NCI-H510A (cell line): ENCODE results near the gene EFNB2.

Source experiments
- DNase-seq: peaks from one replicate; lab custom pipeline; 2025; lab: John Stamatoyannopoulos, UW

The EFNB2 gene

DNA sequence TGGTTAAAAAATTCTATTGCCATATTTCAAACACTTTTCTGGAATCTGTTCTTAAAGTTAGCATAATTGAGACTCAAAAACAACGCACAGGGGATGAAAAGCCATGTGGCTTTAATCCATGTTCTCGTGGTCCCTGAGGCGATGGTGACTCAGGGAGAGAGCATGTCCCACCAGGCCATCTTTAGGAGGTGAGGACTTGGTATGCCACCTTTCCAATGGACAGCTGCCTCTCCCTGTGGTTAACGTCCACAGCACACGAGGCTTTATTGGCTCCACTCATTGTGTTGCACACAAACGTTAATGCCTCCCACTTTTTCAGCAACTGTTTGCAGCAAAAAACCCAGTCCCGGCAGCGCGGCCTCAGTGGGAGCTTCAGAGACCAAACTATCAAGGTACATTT is 51.4 kb downstream of the EFNB2 start:
- DNase-seq: no peak

DNA sequence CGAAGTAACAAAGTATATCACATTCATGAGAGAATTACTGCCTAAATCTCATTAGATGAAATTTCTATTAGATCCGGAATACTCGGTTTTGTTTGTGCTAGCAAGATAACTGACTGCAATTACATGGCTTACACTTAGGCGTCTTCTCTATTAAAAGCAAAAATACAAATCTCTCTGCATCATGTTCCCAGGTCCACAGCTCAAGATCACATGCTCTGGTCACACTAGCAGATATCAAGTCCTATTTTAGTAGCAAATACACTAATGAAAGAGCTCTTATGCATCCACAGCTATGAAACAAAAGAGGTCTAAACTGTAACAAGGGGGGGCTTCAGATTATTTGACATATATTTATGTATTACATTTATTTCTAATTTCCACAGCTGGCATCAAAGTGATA is 53.5 kb downstream of the EFNB2 start:
- no peak for DNase-seq

DNA sequence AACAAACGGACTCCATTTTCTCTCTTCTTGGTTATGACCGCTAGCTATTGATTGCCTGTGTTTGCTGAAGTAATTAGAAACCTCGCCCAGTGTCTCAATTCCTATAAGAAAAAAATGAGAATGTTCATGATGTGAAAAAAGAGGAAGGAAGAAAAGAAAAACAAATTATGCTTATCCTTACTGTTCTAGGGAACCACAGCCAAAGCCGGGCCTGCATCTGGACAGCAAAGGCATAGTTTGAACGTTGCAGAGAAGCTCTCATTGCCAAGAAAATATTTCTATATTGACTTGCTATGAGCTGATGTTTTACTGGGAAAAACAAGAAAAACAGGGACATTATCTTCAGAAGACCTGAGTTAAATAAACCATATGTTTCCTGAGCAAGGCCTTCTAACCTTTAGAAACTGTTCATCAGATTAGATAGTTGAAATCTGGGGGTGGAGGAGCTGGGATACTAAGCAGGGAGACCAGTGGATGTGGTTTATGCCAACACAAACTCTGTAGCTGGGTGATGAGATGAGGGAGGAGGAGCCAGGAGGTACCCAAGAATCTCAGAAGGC is 55.0 kb downstream of the EFNB2 start:
- no peak for DNase-seq

DNA sequence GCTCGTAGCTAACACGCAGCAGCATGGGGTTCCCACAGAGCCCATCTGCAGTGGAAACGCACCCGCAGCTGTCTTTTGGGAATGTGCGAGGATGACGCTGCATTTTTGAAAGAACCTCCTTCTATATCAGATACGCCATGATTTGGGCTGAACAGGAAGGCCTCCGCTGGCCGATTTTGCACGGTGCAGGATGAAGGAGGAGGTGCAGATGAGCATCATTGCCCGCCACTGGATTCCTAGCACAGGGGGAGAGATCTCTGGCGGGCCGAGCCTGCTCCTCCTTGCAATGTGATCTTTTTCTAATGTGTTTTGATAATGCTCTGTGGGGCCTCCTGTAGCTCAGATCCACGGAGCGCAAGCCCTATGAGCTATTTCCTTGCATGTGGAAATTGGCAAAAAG is 55.5 kb downstream of the EFNB2 start:
- no peak for DNase-seq

DNA sequence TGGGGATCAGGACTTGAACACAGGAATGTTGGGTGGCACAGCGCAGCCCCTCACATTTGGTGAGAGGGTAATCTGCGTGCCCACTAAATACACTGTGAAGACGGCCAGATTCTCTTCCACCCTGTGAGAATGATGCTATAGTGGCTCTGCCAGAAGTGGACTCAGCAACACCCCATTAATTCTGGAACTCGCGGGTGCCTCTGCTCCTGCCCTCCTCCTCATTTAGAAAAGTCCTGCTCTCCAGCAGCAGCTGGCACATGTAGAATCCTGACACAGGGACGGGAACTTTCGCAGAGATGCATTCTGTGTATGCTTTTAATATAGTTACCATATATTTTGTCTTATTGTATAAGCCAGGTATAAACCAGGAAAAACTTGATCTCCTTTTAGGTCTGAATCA is 57.3 kb downstream of the EFNB2 start:
- DNase-seq: no peak

DNA sequence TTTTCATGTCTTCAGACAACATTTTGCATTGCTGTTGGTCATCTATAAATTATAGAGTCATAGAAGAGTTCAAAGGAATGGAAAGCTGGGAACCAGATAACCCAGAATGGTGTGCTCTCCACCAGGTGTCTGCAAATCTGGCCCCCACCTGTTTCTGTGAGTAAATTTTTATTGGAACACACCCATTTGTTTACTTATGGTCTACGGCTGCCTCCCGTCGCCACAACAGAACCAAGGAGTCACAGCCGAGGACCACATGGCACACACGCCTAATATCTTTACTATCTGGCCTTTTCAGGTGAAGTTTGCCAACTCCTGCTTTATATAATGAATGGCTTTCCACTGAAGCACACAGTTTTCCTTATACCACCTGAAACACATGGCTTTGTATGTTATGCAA is 58.2 kb downstream of the EFNB2 start:
- no peak for DNase-seq

DNA sequence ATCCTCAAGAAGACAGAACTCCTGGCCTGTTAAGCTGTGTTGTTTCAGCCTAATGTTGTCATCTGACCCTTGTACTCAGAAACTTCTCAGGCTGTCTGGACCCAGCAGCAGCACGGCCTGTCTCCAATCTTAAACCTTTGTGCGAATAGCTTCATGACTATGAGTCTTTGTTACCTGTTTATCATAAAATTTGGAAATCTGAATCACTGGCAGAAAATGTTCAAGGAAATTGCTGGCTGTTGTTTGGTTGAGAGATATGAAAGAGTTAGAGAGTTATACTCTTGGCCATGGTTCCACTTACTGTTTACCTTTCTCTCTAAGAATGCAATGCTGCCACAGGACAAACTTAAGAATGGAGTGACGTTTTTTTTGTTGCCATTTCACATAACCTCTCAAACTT is 59.6 kb downstream of the EFNB2 start:
- DNase-seq: no peak

DNA sequence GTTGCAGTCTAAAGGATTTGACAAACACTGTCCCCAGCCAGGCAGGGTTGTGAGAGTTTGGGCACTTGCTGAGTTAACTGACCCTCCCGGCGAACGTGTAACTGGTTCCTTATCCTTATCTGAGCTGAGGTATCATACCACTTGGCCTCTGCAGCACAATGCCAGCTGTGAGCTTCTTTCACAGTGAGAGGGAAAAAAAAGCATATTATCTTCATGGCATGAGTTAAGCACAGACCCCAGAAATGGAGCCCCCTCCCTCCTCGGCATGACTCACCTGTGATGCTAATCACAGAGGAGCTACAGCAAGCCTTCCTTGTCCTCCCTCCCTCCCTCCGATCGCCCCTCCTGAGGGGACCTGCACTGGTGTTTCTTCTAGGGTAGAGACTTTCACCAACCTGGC is 60.5 kb downstream of the EFNB2 start:
- DNase-seq: no peak

DNA sequence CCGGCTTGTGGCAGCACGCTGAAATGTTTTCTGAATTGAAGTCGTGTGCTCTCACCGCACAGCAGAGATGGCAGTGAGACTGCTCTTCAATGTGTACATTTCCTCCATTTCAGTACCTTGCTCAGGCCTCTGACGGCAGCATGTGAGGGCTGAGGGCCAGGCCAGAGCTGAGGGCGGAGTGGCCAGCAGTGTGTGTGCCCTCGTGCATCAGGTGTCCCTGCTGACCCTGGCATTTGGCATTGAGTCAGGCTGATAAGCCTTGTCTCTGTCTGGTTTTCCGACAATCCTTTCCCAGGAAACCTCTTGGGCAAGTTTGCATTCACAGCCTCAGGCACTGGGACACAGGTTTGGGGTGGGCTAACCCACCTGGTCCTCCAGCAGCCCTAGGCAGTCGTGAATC is 62.3 kb downstream of the EFNB2 start:
- no peak for DNase-seq

DNA sequence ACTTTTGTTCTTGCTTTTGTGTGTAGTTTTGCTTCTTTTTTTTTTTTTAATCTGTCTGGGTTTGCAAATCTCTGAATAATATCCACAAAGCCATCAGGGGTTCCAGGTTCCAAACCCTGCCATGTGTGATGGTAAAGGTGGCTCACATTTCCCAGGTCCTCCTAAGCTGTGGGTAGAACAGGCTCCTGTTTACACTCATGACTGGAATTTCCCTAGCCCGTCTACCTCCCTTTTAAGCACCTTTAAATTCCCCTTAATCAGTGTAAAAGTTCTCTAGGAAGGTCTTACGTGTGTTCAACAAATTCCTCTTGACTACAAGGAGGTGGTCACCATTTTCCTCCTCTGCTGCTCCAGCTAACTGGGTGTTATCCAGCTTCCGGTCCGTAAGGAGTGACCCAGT is 62.8 kb downstream of the EFNB2 start:
- DNase-seq: no peak

DNA sequence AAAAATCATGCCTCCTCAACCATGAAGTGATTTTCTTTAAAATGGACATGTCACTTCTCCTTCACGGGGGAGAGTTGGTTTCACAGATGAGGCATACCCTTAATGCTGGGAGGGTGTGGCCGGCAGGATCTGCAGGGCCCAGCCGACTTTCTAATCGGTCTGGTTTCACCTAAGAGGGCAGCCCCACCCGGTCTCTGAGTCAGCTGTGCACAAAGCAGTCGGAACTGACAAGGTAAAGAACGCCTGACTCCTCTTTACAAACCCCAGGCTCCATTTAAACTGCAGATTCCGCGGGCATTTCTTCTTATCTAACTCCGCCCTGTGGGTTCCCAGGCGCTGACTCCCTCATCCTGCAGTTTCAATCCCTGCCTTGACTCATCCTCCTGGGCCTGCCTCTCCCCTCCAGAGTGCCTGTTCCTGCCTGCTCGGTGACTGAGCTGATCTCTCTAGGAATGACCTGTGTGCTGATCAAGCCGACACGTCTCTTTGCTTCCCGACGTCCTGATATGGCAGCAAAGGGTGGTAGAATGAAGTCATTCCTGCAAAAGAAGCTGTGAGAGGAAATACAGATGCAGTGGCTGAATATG is 63.4 kb downstream of the EFNB2 start:
- no peak for DNase-seq

DNA sequence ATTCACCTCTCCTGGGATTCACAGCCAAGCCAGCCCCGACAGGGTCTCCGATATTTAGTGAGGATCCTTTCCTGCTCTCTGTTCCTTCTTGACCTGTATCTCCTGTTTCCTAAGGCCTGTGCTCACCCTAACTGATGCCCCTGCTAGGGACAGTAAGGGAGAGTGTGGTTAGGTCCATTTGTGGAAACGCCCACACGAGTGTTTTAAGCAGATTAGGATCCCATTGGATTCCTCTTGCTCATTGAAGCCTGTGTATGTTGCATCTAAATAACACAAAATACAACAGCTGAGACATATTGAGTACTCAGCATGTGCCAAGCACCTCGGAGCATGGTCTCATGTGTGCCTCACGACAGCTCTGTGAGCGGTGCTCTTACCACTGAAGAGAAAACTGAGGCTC is 64.9 kb downstream of the EFNB2 start:
- DNase-seq: no peak

DNA sequence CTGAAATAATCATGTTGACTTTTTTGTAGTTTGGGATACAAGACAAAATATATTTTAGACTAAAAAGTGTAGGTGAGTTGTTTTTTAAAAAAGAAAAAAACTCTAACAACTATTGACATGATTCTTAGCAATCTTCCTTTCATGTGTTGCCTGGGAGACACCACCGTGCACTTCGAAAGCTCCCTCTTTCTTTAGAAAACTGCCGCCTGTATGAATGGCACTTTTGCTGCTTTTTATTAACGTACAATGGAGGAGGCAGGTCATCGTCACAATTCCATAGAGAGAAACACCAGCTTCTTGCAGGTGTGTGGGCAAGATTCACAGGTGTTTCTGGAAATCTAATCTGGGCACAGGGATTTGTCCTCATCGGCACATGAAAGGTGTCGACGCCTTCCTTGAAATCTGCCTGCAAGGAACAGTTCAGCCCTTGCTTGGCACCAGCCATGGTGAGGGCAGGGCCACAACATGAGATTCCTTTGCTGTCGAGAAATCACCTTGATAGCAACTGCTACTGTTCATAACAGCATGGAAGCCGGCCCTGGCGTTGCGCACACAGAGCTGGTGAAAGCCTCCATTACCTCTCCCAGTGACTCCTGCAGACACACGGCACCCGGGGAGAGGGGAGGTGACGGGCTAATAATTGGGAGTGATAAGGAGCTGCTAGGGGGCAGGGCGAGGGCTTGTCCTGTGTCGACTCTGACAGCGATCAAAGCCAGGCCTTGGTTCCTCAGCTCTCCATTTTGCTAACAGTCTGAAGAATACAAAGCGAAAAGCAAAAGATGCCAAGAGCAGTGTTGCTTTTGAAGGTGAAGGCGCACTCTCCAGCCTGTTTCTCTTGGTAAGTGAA is 66.5 kb downstream of the EFNB2 start:
- DNase-seq: no peak

DNA sequence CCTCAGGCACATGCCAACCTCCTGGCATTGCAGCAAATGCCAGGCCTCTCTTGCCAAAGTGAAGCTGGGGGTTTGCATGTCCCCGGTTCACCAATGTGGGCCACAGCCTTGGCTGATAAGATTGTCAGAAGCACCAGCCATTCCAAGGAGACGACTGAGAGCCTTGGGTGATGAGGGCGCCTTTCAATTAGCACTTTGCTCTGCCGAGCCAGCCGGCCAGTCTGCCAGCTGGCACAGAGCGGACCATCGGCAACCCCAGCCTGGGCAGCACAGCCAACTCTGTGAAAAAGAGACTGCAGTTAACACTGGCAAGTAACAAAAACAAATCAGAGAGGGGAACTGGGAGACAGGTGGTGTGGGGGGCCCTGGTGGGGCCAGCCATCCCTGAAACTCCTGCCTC is 67.3 kb downstream of the EFNB2 start:
- no peak for DNase-seq

DNA sequence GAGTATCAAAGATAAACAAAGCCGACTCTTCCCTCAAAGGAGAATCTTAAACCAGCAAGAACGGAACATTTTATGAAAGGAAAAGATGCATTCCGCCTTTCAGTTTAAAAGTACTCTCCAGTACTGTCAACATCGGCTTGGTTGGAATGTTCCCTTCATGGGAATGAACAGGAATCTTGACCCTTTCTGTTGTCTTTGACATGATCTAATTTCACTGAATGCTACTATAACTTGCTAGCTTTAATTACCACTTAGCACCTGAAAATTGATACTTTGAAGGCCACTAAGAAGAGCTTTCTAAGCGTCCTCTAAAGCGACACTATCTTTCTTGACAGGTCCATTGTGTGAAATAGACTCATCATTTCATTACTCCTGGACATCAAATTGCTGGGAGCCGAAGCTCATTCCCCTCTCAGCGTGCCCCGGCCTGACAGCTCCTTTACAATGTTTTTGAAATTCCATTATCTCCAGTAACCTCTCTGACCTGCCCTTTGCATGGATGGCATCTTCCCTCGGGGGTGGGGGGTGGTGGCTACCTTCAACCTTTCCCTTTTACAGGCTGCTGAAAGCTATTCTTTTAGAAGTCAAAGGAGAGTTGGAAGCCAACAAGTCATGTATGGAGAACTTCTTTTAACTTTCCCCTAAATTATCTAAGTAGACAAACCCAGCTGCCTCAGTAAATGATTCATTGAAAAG is 67.9 kb downstream of the EFNB2 start:
- DNase-seq: no peak

DNA sequence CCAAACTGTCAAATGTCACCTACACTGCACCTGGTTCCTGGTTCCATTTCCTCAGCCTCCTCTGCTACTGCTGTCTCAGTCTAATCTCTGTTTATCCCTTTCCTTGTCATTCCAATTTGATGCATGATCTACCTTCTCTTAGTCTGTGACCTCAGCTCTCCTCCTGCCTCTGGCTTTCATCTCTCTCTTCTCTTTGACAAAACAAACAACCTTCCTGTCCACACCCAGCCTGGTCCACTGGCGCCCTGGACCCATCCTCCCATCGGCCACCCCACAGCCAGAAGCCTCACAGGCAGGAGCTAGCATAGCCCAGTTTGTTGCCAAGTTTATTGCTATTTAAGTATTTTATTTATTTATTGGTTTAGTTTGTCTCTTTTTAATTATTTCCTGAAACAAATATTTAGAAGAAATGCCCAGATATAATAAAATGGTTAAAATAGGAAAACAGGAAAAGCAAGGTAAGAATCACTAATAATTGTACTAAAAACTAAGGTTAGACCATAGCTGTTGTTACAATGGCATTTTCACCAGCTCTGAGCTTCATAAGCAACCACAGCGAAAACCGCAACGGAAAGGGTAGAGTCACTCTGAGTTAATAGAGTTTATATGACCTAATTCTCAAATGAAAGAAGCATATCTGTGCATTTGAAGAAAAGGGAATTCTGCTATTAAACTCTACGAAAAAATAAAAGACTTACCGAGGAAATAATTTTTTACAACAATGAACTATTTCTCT is 68.6 kb downstream of the EFNB2 start:
- no peak for DNase-seq

DNA sequence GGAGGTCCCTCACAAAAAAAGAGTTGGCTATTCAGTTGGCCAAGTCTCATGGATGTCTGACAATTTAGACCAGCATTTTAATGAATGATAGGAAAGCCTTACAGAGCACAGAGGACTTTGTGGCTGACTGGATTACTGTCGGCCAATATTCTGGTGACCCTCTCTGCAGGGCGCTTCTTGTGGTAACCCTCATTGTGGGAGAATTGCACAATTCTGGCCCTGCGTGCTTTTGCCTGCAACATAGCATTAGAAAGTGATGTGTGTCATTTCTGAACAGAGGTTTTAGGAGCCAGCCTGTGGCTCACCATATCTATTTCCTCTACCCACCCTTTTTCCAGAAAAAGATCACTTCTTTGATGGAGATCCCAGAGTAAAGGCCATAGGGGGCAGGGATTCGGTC is 71.4 kb downstream of the EFNB2 start:
- no peak for DNase-seq

DNA sequence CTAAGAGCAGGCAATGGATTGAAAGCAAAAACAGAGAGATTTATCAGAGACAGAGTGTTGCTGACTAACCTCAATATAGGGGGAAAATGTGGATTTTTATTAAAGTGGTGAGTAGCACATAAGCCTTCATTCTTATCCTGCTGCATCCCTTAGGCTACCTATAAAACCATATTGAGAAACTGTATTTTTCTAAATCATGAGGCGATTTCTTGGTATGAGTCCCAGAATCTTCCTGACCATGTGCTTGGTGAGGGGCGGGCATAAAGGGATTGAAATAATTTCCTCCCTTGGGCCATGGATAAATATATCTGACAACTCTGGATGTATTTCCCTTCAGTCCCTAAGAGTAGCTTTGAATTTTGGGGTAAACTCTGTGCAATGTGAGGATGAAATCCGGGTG is 72.8 kb downstream of the EFNB2 start:
- no peak for DNase-seq

DNA sequence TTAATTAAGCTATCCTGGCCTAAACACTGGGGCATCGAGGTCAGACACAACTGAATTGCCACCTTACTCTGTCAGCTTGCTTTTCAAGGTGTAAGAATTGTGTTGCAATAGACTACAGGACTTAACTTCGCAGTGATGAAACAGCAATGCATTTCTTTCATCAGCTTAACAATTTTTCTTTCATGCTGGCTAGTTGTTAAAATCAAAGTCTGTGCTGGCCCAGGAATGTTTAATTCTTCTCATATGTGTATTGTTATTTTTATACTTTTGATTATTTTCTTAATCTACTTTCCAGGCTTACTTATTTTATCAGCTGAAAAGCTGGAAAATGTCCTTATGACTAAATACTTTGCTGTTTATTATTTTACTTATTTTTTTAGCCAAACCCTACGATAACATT is 79.7 kb downstream of the EFNB2 start:
- no peak for DNase-seq

DNA sequence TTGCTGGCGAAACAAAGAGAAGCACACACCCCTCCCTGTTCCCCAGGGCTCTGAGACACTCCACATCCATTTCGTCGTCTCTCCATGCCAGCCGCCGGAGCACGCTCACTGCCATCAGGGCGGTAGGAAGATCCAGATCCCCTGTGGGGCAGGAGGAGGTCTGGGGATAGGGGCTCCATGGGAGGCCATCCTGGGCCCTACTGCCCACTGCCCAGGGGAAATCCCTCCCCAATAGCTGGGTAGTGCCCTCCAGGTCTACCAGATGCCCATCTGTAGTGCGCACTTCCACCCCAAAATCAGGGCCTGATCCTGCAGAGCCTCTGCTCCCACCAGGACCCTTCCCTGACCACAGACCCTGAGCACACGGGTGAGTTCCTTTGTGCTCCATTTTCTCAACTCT is 80.3 kb downstream of the EFNB2 start:
- no peak for DNase-seq

DNA sequence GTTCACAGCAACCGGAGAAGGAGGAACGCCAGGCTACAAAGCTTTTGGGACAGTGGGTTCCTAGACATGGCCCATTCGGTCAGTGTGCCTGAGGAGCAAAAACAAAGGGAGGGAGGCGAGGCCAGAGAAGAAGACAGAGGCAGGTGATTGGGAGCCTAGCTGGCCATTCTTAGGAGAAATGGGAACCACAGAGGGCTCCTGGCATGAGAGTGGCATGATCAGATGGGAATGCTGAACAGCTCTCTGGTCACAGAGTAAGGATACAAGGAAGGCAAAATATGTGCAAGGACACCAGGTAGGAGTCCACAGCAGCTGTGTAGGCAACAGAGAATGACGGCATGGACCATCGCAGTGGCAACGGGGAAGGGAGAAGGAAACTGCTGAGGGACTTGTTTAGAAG is 82.4 kb downstream of the EFNB2 start:
- no peak for DNase-seq

DNA sequence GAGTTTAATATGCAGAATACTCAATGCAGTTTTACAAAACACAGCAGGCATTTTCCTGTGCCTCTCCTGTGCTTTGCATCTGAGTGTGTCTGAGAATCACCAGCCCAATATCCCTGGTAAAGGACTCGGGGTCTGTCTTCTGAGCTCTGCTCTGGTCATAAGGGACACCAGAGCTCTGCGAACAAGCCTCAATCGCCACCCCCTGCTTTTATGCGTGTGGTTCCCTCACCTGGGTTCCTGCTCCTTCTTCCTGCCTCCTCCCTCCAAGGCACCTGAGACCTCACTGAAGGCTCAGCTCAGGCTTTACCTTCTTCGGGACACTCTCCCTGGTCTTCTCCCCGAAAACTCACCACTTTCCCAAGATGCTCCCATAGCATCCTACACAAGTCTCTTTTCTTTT is 84.5 kb downstream of the EFNB2 start:
- DNase-seq: no peak
